Mesenchymal stem cell (in vitro differentiated cells and primary cell): ENCODE data around the gene NANP.

Source experiments
- DNase-seq: peaks from one replicate; pipeline ENCODE4 v3.0.0-alpha.2; 2013
- H2AFZ ChIP-seq: one replicate; pipeline ENCODE4 v1.6.1; 2013; ENCODE audit warnings: low read depth, mild to moderate bottlenecking, control low read depth, inconsistent platforms, low read length, moderate library complexity
- H2AK5ac ChIP-seq: 2 replicates; pipeline ENCODE4 v1.6.1; 2013; ENCODE audit warnings: low read length, moderate library complexity, mild to moderate bottlenecking, inconsistent platforms; ENCODE audit not compliant: severe bottlenecking
- H2BK120ac ChIP-seq: one replicate; pipeline ENCODE4 v1.6.1; 2013; ENCODE audit warnings: low read depth, mild to moderate bottlenecking, inconsistent platforms, low read length, moderate library complexity
- H2BK12ac ChIP-seq, 2 experiments: one replicate each; pipeline ENCODE4 v1.6.1; 2013; ENCODE audit warnings: inconsistent platforms in 2 of 2, low read length in 2 of 2, mild to moderate bottlenecking in 2 of 2, moderate library complexity in 2 of 2, control low read depth in 1 of 2
- H2BK15ac ChIP-seq: one replicate; pipeline ENCODE4 v1.6.1; 2013; ENCODE audit warnings: mild to moderate bottlenecking, low read depth, inconsistent platforms; ENCODE audit not compliant: poor library complexity, severe bottlenecking
- H2BK5ac ChIP-seq: 2 replicates; pipeline ENCODE4 v1.6.1; 2013; ENCODE audit warnings: low read depth, mild to moderate bottlenecking, low read length, control low read depth, inconsistent platforms; ENCODE audit not compliant: poor library complexity, severe bottlenecking
- H3K14ac ChIP-seq, 2 experiments: one replicate each; pipeline ENCODE4 v1.6.1; 2013; ENCODE audit warnings: inconsistent platforms in 2 of 2, low read length in 2 of 2, control low read depth in 1 of 2, mild to moderate bottlenecking in 1 of 2, moderate library complexity in 1 of 2
- H3K18ac ChIP-seq, 2 experiments: one replicate each; pipeline ENCODE4 v1.6.1; 2013; ENCODE audit warnings: inconsistent platforms in 2 of 2, low read length in 2 of 2, control low read depth in 1 of 2, low read depth in 1 of 2, mild to moderate bottlenecking in 1 of 2
- H3K23ac ChIP-seq, 2 experiments: one replicate each; pipeline ENCODE4 v1.6.1; 2013; ENCODE audit warnings: inconsistent platforms in 2 of 2, low read length in 2 of 2, mild to moderate bottlenecking in 2 of 2, moderate library complexity in 2 of 2, control low read depth in 1 of 2
- H3K27ac ChIP-seq: 2 replicates; pipeline ENCODE4 v1.5.1; 2013; ENCODE audit warnings: mild to moderate bottlenecking, moderate library complexity, low read length, control low read depth, inconsistent platforms; ENCODE audit not compliant: poor library complexity, severe bottlenecking
- H3K27me3 ChIP-seq, 2 experiments: 2 replicates each; pipeline versions ENCODE4 v1.6.1 to v1.7.0; 2013; ENCODE audit warnings: low read length in 2 of 2, mild to moderate bottlenecking in 2 of 2, moderate library complexity in 2 of 2, control low read depth in 1 of 2, inconsistent platforms in 1 of 2; ENCODE audit not compliant: control insufficient read depth in 1 of 2, insufficient read depth in 1 of 2
- H3K36me3 ChIP-seq, 2 experiments: 2 replicates each; pipeline versions ENCODE4 v1.6.1 to v1.7.0; 2013; ENCODE audit warnings: low read length in 2 of 2, control low read depth in 1 of 2, inconsistent platforms in 1 of 2, low read depth in 1 of 2, mild to moderate bottlenecking in 1 of 2; ENCODE audit not compliant: insufficient read depth in 2 of 2, control insufficient read depth in 1 of 2
- H3K4ac ChIP-seq, 2 experiments: one replicate each; pipeline ENCODE4 v1.6.1; 2013; ENCODE audit warnings: inconsistent platforms in 2 of 2, low read length in 2 of 2, mild to moderate bottlenecking in 2 of 2, moderate library complexity in 2 of 2, control low read depth in 1 of 2, low read depth in 1 of 2
- H3K4me1 ChIP-seq: 2 replicates; pipeline ENCODE4 v1.6.1; 2013; ENCODE audit warnings: low read depth, low read length, control low read depth; ENCODE audit not compliant: control insufficient read depth, insufficient read depth
- H3K4me2 ChIP-seq: 2 replicates; pipeline ENCODE4 v1.6.1; 2013; ENCODE audit warnings: low read length, mild to moderate bottlenecking, inconsistent platforms; ENCODE audit not compliant: poor library complexity, severe bottlenecking
- H3K4me3 ChIP-seq, 2 experiments: 2 replicates each; pipeline versions ENCODE4 v1.5.1 to v1.7.0; 2013; ENCODE audit warnings: low read length in 2 of 2, mild to moderate bottlenecking in 2 of 2, control low read depth in 1 of 2, low read depth in 1 of 2; ENCODE audit not compliant: insufficient read depth in 1 of 2
- H3K79me1 ChIP-seq: replicated peaks from 2 replicates; pipeline ENCODE4 v1.6.1; 2013; ENCODE audit warnings: mild to moderate bottlenecking, control low read depth, low read length, inconsistent platforms; ENCODE audit not compliant: poor library complexity, severe bottlenecking
- H3K9ac ChIP-seq: 2 replicates; pipeline ENCODE4 v1.7.0; 2013; ENCODE audit warnings: mild to moderate bottlenecking, low read length, moderate library complexity
- H3K9me3 ChIP-seq: 2 replicates; pipeline ENCODE4 v1.7.0; 2013; ENCODE audit warnings: mild to moderate bottlenecking, low read length; ENCODE audit not compliant: control insufficient read depth
- H4K8ac ChIP-seq: one replicate; pipeline ENCODE4 v1.6.1; 2013; ENCODE audit warnings: inconsistent platforms, mild to moderate bottlenecking, low read length, moderate library complexity
- H4K91ac ChIP-seq: one replicate; pipeline ENCODE4 v1.6.1; 2013; ENCODE audit warnings: mild to moderate bottlenecking, low read length, inconsistent platforms
- WGBS: methylation state at CpG from one replicate; pipeline ENCODE4 v1.1.7; 2013; ENCODE audit warnings: mixed read lengths; 5-methylcytosine and 5-hydroxymethylcytosine counted together

The NANP gene

GRCh38 chr20:25608774-25609173 lies 15.0 kb downstream of the NANP start:
- Histone ChIP-seq H2BK12ac (no peak overlapping the region), H4K8ac (no peak overlapping the region), H3K9ac (no peak overlapping the region), H3K9me3 (no peaks in the 10 kb centered on the region), H3K18ac (no peak overlapping the region), H3K4me2 (no peak overlapping the region), H2BK15ac (no peak overlapping the region), H3K79me1 (peaks cover 17% of the 10 kb centered on the region), H2BK120ac (no peak overlapping the region), H3K27ac (no peak overlapping the region), H3K23ac (no peak overlapping the region), H3K4me1 (peaks cover 1% of the 10 kb centered on the region), H3K4ac (no peak overlapping the region), H3K27me3 (no peaks in the 10 kb centered on the region), H4K91ac (no peak overlapping the region), H2AFZ (no peak overlapping the region), H2BK5ac (no peak overlapping the region), H3K36me3 (peaks cover 3 to 7% of the 10 kb centered on the region in 2 experiments), H3K14ac (no peak overlapping the region), H2AK5ac (no peak overlapping the region), H3K4me3 (no peak overlapping the region)
- DNase-seq, result no peak
- WGBS, result 94% methylated on average over 3 of the region's 3 CpGs

DNA sequence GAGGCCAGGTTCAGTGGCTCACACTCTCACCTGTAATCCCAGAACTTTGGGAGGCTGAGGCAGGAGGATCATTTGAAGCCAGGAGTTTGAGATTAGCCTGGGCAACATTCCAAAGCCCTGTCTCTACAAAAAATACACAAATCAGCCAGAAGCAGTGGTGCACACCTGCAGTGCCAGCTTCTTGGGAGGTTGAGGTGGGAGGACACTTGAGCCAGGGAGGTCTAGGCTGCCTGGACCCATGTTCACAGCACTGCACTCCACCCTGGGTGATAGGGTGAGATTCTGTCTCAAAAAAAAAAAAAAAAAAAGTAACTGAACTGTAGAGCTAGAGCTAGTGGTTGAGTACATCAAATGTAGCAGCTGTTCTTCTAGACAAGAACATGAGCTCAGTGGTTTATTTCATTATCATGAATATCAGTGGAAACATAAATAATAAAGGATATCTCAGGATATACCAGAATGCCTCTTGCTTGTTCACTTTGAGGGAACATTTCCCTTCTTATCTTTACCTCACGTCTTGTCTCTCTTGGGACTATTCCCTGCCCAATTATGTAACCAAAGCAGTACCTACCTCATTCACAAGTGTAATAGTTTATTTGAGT lies 17.6 kb downstream of the NANP start:
- H2BK120ac ChIP-seq, result no peak overlapping the region
- H2BK5ac ChIP-seq, result no peak overlapping the region
- H3K4ac ChIP-seq, result no peak overlapping the region
- 83% methylated on average over 1 of the region's 1 CpG for WGBS
- H3K9me3 ChIP-seq, result no peaks in the 10 kb centered on the region
- no peak overlapping the region for H4K8ac ChIP-seq
- no peak overlapping the region for H2BK15ac ChIP-seq
- H3K27ac ChIP-seq, result no peak overlapping the region
- H3K4me2 ChIP-seq, result no peak overlapping the region
- H3K4me3 ChIP-seq, result no peak overlapping the region
- no peak overlapping the region for H2AFZ ChIP-seq
- no peaks in the 10 kb centered on the region for H3K36me3 ChIP-seq
- DNase-seq, result no peak
- no peak overlapping the region for H3K14ac ChIP-seq
- no peak overlapping the region for H2AK5ac ChIP-seq
- no peak overlapping the region for H4K91ac ChIP-seq
- no peaks in the 10 kb centered on the region for H3K27me3 ChIP-seq
- no peak overlapping the region for H2BK12ac ChIP-seq
- H3K18ac ChIP-seq, result no peak overlapping the region
- peaks cover 11% of the 10 kb centered on the region for H3K79me1 ChIP-seq
- H3K4me1 ChIP-seq, result peaks cover 1% of the 10 kb centered on the region
- no peak overlapping the region for H3K9ac ChIP-seq
- no peak overlapping the region for H3K23ac ChIP-seq

DNA sequence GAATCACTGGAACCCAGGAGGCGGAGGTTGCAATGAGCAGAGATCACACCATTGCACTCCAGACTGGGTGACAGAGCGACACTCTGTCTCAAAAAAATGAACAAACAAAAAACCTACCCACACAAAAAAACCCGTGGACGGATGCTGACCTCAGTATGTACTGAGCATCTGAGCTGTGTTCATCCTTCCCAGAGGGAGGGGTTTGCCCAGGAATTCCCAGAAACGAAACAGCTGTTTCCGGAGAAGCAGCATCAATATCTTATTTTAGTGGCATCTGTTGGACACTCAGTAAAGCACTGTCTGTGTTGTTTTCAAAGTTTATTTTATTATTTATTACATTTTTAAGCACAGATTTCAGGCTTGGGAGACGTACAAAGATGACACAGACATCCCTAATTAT lies 18.7 kb downstream of the NANP start:
- Histone ChIP-seq H3K14ac (no peak overlapping the region), H2BK5ac (no peak overlapping the region), H2BK12ac (no peak overlapping the region), H3K4me2 (no peak overlapping the region), H3K36me3 (no peaks in the 10 kb centered on the region), H2AK5ac (no peak overlapping the region), H3K18ac (no peak overlapping the region), H3K4me3 (no peak overlapping the region), H4K8ac (no peak overlapping the region), H2AFZ (no peak overlapping the region), H3K9ac (no peak overlapping the region), H3K9me3 (no peaks in the 10 kb centered on the region), H2BK15ac (no peak overlapping the region), H2BK120ac (no peak overlapping the region), H4K91ac (no peak overlapping the region), H3K23ac (no peak overlapping the region), H3K79me1 (peaks cover 8% of the 10 kb centered on the region), H3K27ac (no peak overlapping the region), H3K4me1 (peaks cover 6% of the 10 kb centered on the region), H3K27me3 (no peaks in the 10 kb centered on the region), H3K4ac (no peak overlapping the region)
- no peak for DNase-seq
- WGBS, result 82% methylated on average over 5 of the region's 7 CpGs

GRCh38 chr20:25604611-25605010 lies 19.2 kb downstream of the NANP start:
- WGBS, result 94% methylated on average over 9 of the region's 9 CpGs
- no peak overlapping the region for H2BK5ac ChIP-seq
- no peak overlapping the region for H3K23ac ChIP-seq

More at GRCh38 chr20:25604611-25605010, 19.2 kb downstream of the NANP start:
- no peak for DNase-seq
- H3K4ac ChIP-seq, result no peak overlapping the region
- H3K9me3 ChIP-seq, result no peaks in the 10 kb centered on the region
- no peak overlapping the region for H2AK5ac ChIP-seq
- H2BK120ac ChIP-seq, result no peak overlapping the region
- H3K36me3 ChIP-seq, result no peaks in the 10 kb centered on the region
- no peak overlapping the region for H4K91ac ChIP-seq
- no peak overlapping the region for H3K14ac ChIP-seq
- no peaks in the 10 kb centered on the region for H3K27me3 ChIP-seq
- no peak overlapping the region for H2BK12ac ChIP-seq
- no peak overlapping the region for H3K4me2 ChIP-seq
- H4K8ac ChIP-seq, result no peak overlapping the region
- no peak overlapping the region for H3K27ac ChIP-seq
- H3K4me1 ChIP-seq, result peaks cover 5% of the 10 kb centered on the region
- H3K9ac ChIP-seq, result no peak overlapping the region
- H3K18ac ChIP-seq, result no peak overlapping the region
- no peak overlapping the region for H2AFZ ChIP-seq
- H3K79me1 ChIP-seq, result peaks cover 2% of the 10 kb centered on the region
- no peak overlapping the region for H3K4me3 ChIP-seq
- H2BK15ac ChIP-seq, result no peak overlapping the region
